GM19043 (cell line): ENCODE data around the gene TCF23.
"Not testable (repeated sequence)": the region's sequence is repeated elsewhere in the genome, so short reads cannot be mapped to it uniquely, and the experiment has no call there.

Experiments used
- ATAC-seq: cut with Tn5 transposase; IDR thresholded peaks from one replicate; pipeline ENCODE4 v1.9.1; 2021; ENCODE audit warnings: low read depth; ENCODE audit not compliant: unreplicated experiment

Gene TCF23

GRCh38 chr2:27184115-27184514 is 35.3 kb downstream of the TCF23 start:
- no peak for ATAC-seq

DNA sequence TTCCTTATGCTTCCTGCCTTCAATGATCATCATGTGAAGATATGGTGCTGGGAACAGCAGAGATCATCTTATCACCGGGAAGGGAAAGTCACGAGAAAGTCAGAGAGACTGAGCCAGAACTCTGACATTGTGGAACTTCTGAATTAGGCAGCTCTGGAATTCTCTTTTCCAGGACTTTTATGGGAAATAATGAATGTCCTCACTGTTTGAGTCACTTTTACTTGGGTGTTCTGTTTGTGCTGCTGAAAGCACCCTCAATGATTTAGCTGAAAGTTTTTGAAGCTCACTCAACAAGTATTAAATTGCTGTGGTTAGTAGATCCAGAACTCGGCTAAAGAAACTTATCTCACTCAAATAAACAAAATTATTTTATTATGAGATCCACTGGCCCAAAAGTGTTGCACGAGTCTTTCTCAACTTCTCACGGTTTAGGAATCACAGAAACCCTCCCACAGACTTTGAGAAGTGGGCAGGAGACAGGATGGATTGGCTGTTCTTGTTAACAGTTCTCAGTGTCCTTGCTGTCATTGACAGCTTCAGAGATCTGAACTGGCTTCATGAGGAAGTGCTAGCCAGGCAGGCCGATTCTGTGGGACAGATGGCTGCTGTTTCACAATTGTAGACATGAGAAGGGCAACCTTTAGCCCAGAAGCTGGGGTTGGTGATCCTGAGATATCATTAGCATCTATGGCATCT is 36.7 kb downstream of the TCF23 start:
- no peak for ATAC-seq

DNA sequence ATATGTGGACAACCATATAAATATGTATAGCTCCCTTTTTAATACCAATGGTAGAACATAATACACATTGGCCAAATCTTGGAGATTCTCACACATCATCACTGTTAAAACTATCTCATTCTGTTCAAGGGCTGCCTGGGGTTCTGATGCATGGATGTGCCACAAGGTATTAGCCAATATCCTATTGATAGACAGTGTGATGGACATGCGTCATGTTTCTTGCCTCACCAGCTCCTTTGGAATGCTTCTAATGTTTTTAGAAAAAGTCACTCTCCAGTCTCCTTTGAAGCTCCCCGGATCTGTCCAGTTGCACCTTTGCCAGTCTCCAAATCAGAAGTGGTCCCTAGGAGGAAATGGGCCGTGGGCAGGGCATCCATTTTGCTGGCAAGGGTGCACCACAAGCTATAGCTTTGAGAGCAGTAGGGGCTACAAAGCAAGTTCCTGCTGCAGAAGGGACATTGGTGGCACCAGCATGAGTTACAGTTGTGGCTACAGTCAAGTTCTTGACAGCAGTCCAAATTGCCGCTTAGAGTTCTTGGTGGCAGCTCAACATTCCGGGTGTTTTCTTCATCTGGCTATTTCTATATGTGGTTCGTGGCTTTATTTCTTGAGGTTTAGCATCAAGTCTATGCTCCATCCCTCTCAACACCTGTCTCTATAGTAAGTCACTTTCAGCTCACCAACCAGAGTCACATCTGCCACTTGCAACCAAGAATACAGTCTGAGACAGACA is 38.0 kb downstream of the TCF23 start:
- no peak for ATAC-seq

- no peak for ATAC-seq
These were observed 41.2 kb downstream of the TCF23 start for GRCh38 chr2:27189989-27190388.

DNA sequence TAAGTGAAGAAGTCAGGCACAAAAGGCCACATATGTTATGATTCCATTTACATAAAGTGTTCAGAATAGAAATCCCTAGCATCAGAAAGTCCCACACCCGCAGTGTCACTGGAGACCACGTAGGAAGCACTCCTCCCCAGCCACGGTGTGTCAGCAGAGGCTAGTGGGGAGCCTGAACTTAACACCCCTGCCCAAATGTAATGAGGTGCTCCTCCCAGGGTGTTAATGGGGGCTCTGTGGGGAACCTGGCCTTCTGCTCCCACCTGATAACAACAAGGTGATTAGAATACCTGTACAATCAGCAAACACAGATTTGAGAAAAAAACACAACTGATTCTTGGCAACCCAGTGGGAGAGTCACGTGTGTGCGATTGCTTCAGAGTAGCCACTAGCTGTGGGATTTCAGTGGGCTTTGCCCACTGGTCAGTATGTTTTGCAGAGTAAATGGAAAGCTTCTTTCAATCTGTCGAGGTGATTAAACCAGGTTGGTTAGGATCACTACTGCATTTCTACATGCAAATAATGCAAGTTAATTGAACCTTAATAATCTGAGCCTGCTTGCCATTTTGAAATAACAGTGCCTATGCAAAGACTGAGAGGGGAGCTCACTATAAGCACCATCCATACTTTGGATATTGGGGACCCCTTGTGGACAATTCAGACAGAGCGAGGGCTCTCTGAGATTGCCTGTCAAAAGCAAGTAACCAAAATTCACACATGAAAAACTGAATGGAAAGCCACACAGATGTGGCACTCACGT is 42.4 kb downstream of the TCF23 start:
- no peak for ATAC-seq

DNA sequence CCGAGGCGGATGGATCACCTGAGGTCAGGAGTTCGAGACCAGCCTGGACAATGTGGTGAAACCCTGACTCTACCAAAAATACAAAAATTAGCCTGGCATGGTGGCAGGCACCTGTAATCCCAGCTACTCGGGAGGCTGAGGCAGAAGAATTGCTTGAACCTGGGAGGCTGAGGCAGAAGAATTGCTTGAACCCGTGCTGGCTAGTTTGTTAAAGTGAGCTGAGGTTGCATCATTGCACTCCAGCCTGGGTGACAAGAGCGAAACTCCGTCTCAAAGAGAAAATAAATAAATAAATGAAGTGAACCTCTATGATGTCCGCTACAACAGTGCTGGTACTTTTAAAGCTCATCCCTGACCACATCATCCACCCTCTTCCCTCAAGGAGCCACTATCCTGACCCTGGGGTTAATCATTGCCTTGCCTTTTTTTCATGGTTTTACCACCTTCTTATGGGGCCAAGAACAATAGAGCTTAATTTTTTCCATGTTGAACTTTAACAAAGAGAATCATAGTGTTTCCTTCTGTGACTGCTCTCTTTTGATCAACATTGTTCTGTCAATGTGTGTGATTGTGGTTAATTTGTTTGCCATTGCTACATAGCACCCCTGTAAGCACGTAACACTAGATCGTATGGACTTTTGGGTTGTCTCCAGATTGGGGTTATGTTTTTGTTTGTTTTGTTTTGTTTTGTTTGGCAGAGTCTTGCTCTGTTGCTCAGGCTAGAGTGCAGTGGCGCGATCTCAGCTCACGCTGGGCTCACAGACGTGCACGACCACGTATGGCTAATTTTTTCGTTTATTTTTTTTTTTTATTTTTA is 45.9 kb downstream of the TCF23 start:
- no peak for ATAC-seq

GRCh38 chr2:27195799-27196198 is 47.0 kb downstream of the TCF23 start:
- ATAC-seq, result not testable (repeated sequence)

GRCh38 chr2:27198068-27198467 is 49.3 kb downstream of the TCF23 start:
- ATAC-seq, result not testable (repeated sequence)

DNA sequence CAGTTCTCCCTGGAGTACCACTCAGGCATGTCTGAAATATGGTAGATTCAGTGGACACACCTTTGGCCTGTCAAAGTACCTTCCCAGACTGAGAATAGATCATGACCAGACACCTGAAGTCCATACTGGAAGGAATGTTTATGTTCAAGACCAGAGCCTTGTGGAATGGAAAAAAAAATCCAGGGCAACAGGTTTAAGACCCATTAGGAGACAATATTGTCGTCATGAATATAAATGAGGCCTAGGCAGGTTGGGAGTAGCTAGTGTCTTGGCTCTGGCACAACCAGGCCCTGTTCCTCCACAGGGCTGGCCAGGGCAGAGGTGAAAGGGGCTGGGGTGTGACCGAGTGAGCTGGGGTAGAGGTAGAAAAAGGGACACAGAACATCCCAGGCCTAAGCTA is 49.8 kb downstream of the TCF23 start:
- ATAC-seq, result no peak

GRCh38 chr2:27199241-27199640 is 50.4 kb downstream of the TCF23 start:
- ATAC-seq, result no peak

- no peak for ATAC-seq
These were observed 52.9 kb downstream of the TCF23 start for GRCh38 chr2:27201675-27202074.

DNA sequence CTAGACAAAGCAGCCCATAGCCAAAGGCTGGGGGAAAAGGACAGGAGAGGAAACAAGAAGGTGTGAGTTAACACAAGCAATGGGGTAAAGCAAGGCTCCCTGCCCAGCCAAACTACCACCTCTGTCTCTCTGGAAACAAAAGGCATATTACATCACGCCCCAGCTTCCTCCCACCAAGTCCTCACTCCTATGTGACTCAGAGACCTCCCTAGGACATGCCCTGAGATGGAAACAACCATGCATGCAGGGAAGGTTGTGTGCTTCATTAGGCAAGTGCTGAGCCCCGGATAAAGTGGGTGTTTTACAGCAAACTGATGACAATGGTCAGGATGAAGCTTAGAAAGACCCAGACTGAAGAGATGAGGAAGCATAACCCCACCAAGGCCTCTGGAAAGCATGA is 54.0 kb downstream of the TCF23 start:
- ATAC-seq, result no peak

GRCh38 chr2:27203741-27204140 is 54.9 kb downstream of the TCF23 start:
- ATAC-seq, result no peak

GRCh38 chr2:27204566-27204965 is 55.8 kb downstream of the TCF23 start:
- ATAC-seq, result no peak

GRCh38 chr2:27205206-27205605 is 56.4 kb downstream of the TCF23 start:
- no peak for ATAC-seq

DNA sequence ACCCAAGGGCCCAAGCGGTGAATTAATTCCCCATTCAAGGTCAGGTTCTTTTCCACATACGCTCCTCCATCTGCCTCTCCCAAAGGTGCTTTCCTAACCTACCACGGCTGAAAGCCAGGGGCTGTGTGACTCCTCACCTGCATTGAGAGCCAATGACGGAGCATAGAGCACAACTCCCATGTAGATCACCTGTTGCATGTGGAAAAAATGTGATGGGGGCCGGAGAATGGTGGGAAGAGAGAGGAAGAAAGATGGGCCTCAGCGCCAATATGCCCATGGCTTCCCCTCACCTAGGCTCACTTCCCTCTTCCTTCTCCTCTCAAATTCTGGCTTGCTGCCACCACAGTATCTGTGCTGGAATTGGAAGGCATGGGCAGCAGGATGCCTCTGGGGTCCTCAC is 57.5 kb downstream of the TCF23 start:
- no peak for ATAC-seq
